Transverse colon (tissue), 4 donors: ENCODE results near the gene GIMAP1.
A peak's percentile ranks its signal among the peaks of the same experiment; 100 is the strongest.

Experiments used
- POLR2A ChIP-seq: fragments of 450-650 bp; IDR thresholded peaks from one replicate; pipeline ENCODE4 v1.6.1; 2016; ENCODE audit warnings: antibody characterized with exemption, mild to moderate bottlenecking, moderate library complexity
- POLR2AphosphoS5 ChIP-seq, 3 donors: sonication (generic); formaldehyde crosslinking; IDR thresholded peaks; one replicate each; pipeline ENCODE4 v1.6.1; 2016; ENCODE audit warnings: antibody characterized with exemption in 3 of 3
- TF ChIP-seq, protein P1 (sequence below), 5 experiments: fragments of 200-600 bp in 3 of 5; fragments of 450-650 bp in 2 of 5; sonication (generic) in 3 of 5; IDR thresholded peaks; 1 replicate in 2 of 5; 2 replicates in 3 of 5; pipeline ENCODE4 v1.5.1; 2016 to 2017; ENCODE audit warnings: antibody characterized with exemption in 5 of 5, inconsistent platforms in 3 of 5, mild to moderate bottlenecking in 2 of 5, moderate library complexity in 1 of 5

DNA sequence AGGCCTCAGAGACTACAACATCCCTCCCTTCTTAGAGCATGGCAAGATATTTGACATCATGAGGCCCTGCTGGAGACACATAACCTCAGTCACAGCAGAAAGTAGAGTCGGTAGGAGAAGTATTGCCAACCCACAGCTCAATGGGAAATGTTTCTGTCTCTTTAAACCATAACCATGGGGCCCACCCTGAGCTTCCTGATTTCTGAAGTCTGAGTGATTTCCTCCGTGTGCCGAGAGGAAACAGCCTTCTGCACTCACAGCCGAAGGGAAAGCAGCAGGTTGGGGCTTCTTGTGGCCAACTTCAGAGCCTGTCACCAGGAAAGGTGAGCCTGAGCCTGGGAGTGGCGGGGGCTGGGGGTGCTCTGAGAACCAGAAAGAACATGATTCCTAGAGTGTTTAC lies at the start of gene GIMAP1:
- TF ChIP-seq, protein P1, sequence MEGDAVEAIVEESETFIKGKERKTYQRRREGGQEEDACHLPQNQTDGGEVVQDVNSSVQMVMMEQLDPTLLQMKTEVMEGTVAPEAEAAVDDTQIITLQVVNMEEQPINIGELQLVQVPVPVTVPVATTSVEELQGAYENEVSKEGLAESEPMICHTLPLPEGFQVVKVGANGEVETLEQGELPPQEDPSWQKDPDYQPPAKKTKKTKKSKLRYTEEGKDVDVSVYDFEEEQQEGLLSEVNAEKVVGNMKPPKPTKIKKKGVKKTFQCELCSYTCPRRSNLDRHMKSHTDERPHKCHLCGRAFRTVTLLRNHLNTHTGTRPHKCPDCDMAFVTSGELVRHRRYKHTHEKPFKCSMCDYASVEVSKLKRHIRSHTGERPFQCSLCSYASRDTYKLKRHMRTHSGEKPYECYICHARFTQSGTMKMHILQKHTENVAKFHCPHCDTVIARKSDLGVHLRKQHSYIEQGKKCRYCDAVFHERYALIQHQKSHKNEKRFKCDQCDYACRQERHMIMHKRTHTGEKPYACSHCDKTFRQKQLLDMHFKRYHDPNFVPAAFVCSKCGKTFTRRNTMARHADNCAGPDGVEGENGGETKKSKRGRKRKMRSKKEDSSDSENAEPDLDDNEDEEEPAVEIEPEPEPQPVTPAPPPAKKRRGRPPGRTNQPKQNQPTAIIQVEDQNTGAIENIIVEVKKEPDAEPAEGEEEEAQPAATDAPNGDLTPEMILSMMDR (IDR thresholded peaks at IDR 0.05): no peak
- TF ChIP-seq POLR2A (peak; percentile 34), POLR2AphosphoS5 (IDR thresholded peaks at IDR 0.05) (peak; percentile 50 to 56 (median 54))
